ENCODE results near the gene GJC2. TPM values are rescaled to one million over a fixed set of nuclear protein-coding genes. Genes with fewer than 3 reads are reported as not detected.
"Not testable (repeated sequence)": the region's sequence is repeated elsewhere in the genome, so short reads cannot be mapped to it uniquely, and the experiment has no call there.

The GJC2 gene
- 0.10 and 0.31 TPM in 2 replicates for total RNA-seq (2014; rRNA removed; shearing (Covaris generic))
- polyA plus RNA-seq (2015; cell fraction: cytosol; rRNA removed), result 0.05 and 0.25 TPM in 2 replicates
- 0.10 and 0.43 TPM in 2 replicates for polyA plus RNA-seq (2015; cell fraction: nucleus; rRNA removed)

- DNase-seq (ENCODE audit: low read depth), result no peak
These were observed at the start of gene GJC2 for GRCh38 chr1:228149406-228150119. Gene GJC2, plus strand, starts transcription at chr1:228149930. Its CDS starts 7,829 bp downstream, at chr1:228157759.

GRCh38 chr1:228100822-228101613, 48.7 kb upstream of the GJC2 start:
- DNase-seq (ENCODE audit: low read depth), result no peak

GRCh38 chr1:228101614-228101993, 48.1 kb upstream of the GJC2 start:
- DNase-seq (ENCODE audit: low read depth), result no peak

- DNase-seq (ENCODE audit: low read depth), result peak; percentile 46
These were observed 47.5 kb upstream of the GJC2 start for GRCh38 chr1:228101994-228102790.

GRCh38 chr1:228102791-228103620, 46.7 kb upstream of the GJC2 start, which contains the start of gene C1orf35:
Gene C1orf35, minus strand, starts transcription at chr1:228103325. Its CDS starts 98 bp downstream, at chr1:228103227.
- DNase-seq (ENCODE audit: low read depth), result peak; percentile 85

- no peak for DNase-seq (ENCODE audit: low read depth)
These were observed 45.0 kb upstream of the GJC2 start for GRCh38 chr1:228104526-228105269.

GRCh38 chr1:228105270-228105995, 44.3 kb upstream of the GJC2 start:
- no peak for DNase-seq (ENCODE audit: low read depth)

GRCh38 chr1:228105996-228106799, 43.5 kb upstream of the GJC2 start:
- no peak for DNase-seq (ENCODE audit: low read depth)

- no peak for DNase-seq (ENCODE audit: low read depth)
These were observed 43.0 kb upstream of the GJC2 start for GRCh38 chr1:228106800-228107054.

GRCh38 chr1:228107636-228108035, 42.1 kb upstream of the GJC2 start:
- no peak for DNase-seq (ENCODE audit: low read depth)

GRCh38 chr1:228108055-228108690, 41.6 kb upstream of the GJC2 start:
- DNase-seq (ENCODE audit: low read depth), result no peak

- no peak for DNase-seq (ENCODE audit: low read depth)
These were observed 41.0 kb upstream of the GJC2 start for GRCh38 chr1:228108742-228109072.

GRCh38 chr1:228109073-228109961, 40.4 kb upstream of the GJC2 start, which contains the start of gene MRPL55:
Gene MRPL55, minus strand, starts transcription at chr1:228109299. Its CDS starts 1,039 bp downstream, at chr1:228108260.
- DNase-seq (ENCODE audit: low read depth), result peak; percentile 90

GRCh38 chr1:228109962-228110488, 39.7 kb upstream of the GJC2 start:
- DNase-seq (ENCODE audit: low read depth), result no peak

- no peak for DNase-seq (ENCODE audit: low read depth)
These were observed 39.2 kb upstream of the GJC2 start for GRCh38 chr1:228110556-228110955.

- DNase-seq (ENCODE audit: low read depth), result not testable (repeated sequence)
These were observed 38.4 kb upstream of the GJC2 start for GRCh38 chr1:228111315-228111714.

- DNase-seq (ENCODE audit: low read depth), result no peak
These were observed 37.6 kb upstream of the GJC2 start for GRCh38 chr1:228112167-228112566.

All from HT1080 (cell line).